AG04449 (cell line): Measurements from ENCODE around the gene ADGRA3.

Experiments used
- CTCF ChIA-PET: fragments of 350-600 bp; formaldehyde crosslinking; extraction: SDS; loops from one replicate; lab custom pipeline; 2021; ENCODE audit warnings: antibody characterized with exemption; lab: Yijun Ruan, JAX
- POLR2A ChIA-PET: fragments of 400-600, 350-600 bp; formaldehyde crosslinking; extraction: SDS; loops from one replicate; lab custom pipeline; 2020; ENCODE audit warnings: antibody characterized with exemption, inconsistent platforms; lab: Yijun Ruan, JAX
- DNase-seq: peaks from one replicate; pipeline ENCODE4 v3.0.0-alpha.2; 2010; ENCODE audit warnings: low read depth, low spot score
- H3K4me3 ChIP-seq: 2 replicates; pipeline ENCODE4 v1.5.1; 2011; ENCODE audit warnings: low read depth, mild to moderate bottlenecking, control low read depth, low read length
- CTCF ChIP-seq: IDR thresholded peaks from one replicate; pipeline ENCODE4 v1.5.1; 2011; ENCODE audit warnings: mild to moderate bottlenecking, moderate library complexity, low read length, control low read depth, inconsistent platforms; ENCODE audit not compliant: insufficient read depth; ENCODE audit errors: missing control alignments

The ADGRA3 gene

GRCh38 chr4:22465349-22465748 is 50.5 kb downstream of the ADGRA3 start:
- DNase-seq, result no peak
- TF ChIP-seq CTCF, result no peak
- no peak overlapping the region for H3K4me3 ChIP-seq
- ChIA-PET POLR2A (no interaction called here), CTCF (no interaction called here)

GRCh38 chr4:22463179-22463578 is 52.7 kb downstream of the ADGRA3 start:
- ChIA-PET CTCF (interaction anchor here (0.8 kb wide), 1 partner anchor 17 kb away, joined by 3 read pairs; no protein-coding TSS in a partner anchor), POLR2A (no interaction called here)
- H3K4me3 ChIP-seq, result no peak overlapping the region
- DNase-seq, result no peak
- no peak for TF ChIP-seq CTCF

- POLR2A ChIA-PET, result no interaction called here
Measured at GRCh38 chr4:22462688-22463087, 53.2 kb downstream of the ADGRA3 start.

GRCh38 chr4:22460266-22460665 is 55.6 kb downstream of the ADGRA3 start:
- POLR2A ChIA-PET, result no interaction called here
- no peak for DNase-seq
- no peak for TF ChIP-seq CTCF
- H3K4me3 ChIP-seq, result no peak overlapping the region
- CTCF ChIA-PET, result no interaction called here

More at GRCh38 chr4:22462688-22463087, 53.2 kb downstream of the ADGRA3 start:
- no peak for DNase-seq
- H3K4me3 ChIP-seq, result no peak overlapping the region
- CTCF ChIA-PET, result no interaction called here
- TF ChIP-seq CTCF, result no peak

GRCh38 chr4:22458098-22458497 is 57.8 kb downstream of the ADGRA3 start:
- CTCF ChIA-PET, result no interaction called here
- DNase-seq, result no peak
- H3K4me3 ChIP-seq, result no peak overlapping the region
- POLR2A ChIA-PET, result no interaction called here
- TF ChIP-seq CTCF, result no peak

GRCh38 chr4:22457348-22457747 is 58.5 kb downstream of the ADGRA3 start:
- CTCF ChIA-PET, result no interaction called here
- no peak for TF ChIP-seq CTCF
- DNase-seq, result no peak

More at GRCh38 chr4:22457348-22457747, 58.5 kb downstream of the ADGRA3 start:
- no peak overlapping the region for H3K4me3 ChIP-seq
- POLR2A ChIA-PET, result no interaction called here
